GM18517 (cell line): Measurements from ENCODE around the gene SLITRK5.

ENCODE experiments used
- ATAC-seq: cut with Tn5 transposase; IDR thresholded peaks from one replicate; pipeline ENCODE4 v1.9.1; 2021; ENCODE audit warnings: mild to moderate bottlenecking, moderate library complexity; ENCODE audit not compliant: unreplicated experiment

The SLITRK5 gene

GRCh38 chr13:87698268-87698667 lies 27.1 kb downstream of the SLITRK5 start:
- no peak for ATAC-seq

- ATAC-seq, result no peak
Observed at GRCh38 chr13:87709947-87710346, 38.8 kb downstream of the SLITRK5 start.

- no peak for ATAC-seq
Observed at GRCh38 chr13:87712012-87712411, 40.8 kb downstream of the SLITRK5 start.
